Spleen (tissue), 11 donors: ENCODE measurements around the gene TECTA. TPM values are rescaled to one million over a fixed set of nuclear protein-coding genes. Genes with fewer than 3 reads are reported as not detected.

Experiments used
- DNase-seq: peaks from one replicate; pipeline ENCODE4 v3.0.0-alpha.2; 2020
- H3K27ac ChIP-seq, 8 donors: fragments of 200-600 bp; sonication (generic) in 7 of 8; 1 replicate in 4 of 8; 2 replicates in 4 of 8; pipeline versions ENCODE4 v1.5.0 to v1.8.0; 2016 to 2021; ENCODE audit warnings: inconsistent platforms in 4 of 8, mild to moderate bottlenecking in 4 of 8, moderate library complexity in 1 of 8
- H3K27me3 ChIP-seq, 7 donors: fragments of 200-600 bp; sonication (generic) in 6 of 7; replicated peaks in 1 of 7; 1 replicate in 4 of 7; 2 replicates in 3 of 7; pipeline versions ENCODE4 v1.5.0 to v1.8.0; 2016 to 2021; ENCODE audit warnings: inconsistent platforms in 3 of 7, mild to moderate bottlenecking in 1 of 7
- H3K36me3 ChIP-seq, 6 donors: fragments of 200-600 bp; sonication (generic) in 5 of 6; 1 replicate in 4 of 6; 2 replicates in 2 of 6; pipeline versions ENCODE4 v1.5.0 to v1.8.0; 2016 to 2021; ENCODE audit warnings: inconsistent platforms in 2 of 6
- H3K4me1 ChIP-seq, 6 donors: fragments of 200-600 bp; sonication (generic) in 5 of 6; 1 replicate in 3 of 6; 2 replicates in 3 of 6; pipeline versions ENCODE4 v1.5.0 to v1.8.0; 2016 to 2021; ENCODE audit warnings: inconsistent platforms in 3 of 6
- H3K4me3 ChIP-seq, 8 donors: fragments of 200-600 bp; sonication (generic) in 7 of 8; 1 replicate in 4 of 8; 2 replicates in 4 of 8; pipeline versions ENCODE4 v1.5.0 to v1.8.0; 2016 to 2021; ENCODE audit warnings: inconsistent platforms in 4 of 8, mild to moderate bottlenecking in 4 of 8, moderate library complexity in 2 of 8
- H3K9me3 ChIP-seq, 8 donors: fragments of 200-600 bp; sonication (generic) in 7 of 8; 1 replicate in 4 of 8; 2 replicates in 4 of 8; pipeline versions ENCODE4 v1.5.0 to v1.8.0; 2016 to 2021; ENCODE audit warnings: inconsistent platforms in 4 of 8
- CTCF ChIP-seq, 11 experiments: fragments of 200-600 bp in 7 of 11; fragments of 450-650 bp in 4 of 11; sonication (generic) in 4 of 11; IDR thresholded peaks in 8 of 11; conservative IDR thresholded peaks in 3 of 11; 1 replicate in 7 of 11; 2 replicates in 4 of 11; pipeline versions ENCODE4 v1.4.0 to v1.8.0; 2016 to 2021; ENCODE audit warnings: antibody characterized with exemption in 11 of 11, inconsistent platforms in 4 of 11, mild to moderate bottlenecking in 1 of 11
- POLR2A ChIP-seq, 3 donors: fragments of 450-650 bp; IDR thresholded peaks; one replicate each; pipeline ENCODE4 v1.5.1; 2017; ENCODE audit warnings: antibody characterized with exemption in 3 of 3, mild to moderate bottlenecking in 1 of 3
- POLR2AphosphoS5 ChIP-seq, 3 donors: sonication (generic); formaldehyde crosslinking; IDR thresholded peaks; one replicate each; pipeline ENCODE4 v1.5.1; 2017; ENCODE audit warnings: antibody characterized with exemption in 3 of 3
- WGBS, 5 donors: extraction: QIAGEN DNeasy Blood & Tissue Kit in 3 of 5; methylation state at CpG; one replicate each; pipeline versions ENCODE4 v1.1.5 to v1.1.7; 2013 to 2018; 5-methylcytosine and 5-hydroxymethylcytosine counted together
- intact Hi-C: fragments of 100-400 bp; cut with DNase I; formaldehyde crosslinking; loops from one replicate; pipeline ENCODE4 v1.15.0; 2023; ENCODE audit warnings: low total_unique reads
- polyA plus RNA-seq, 3 donors: library from polyadenylated mRNA; stranded (reverse); fragments of 200-250 nt; gene quantifications; one replicate each; pipeline ENCODE4 v1.2.1, GENCODE V29; 2013
- total RNA-seq, 7 donors: library from RNA; depleted of rRNA in 3 of 7; stranded (reverse); fragments of >200 nt in 3 of 7; fragmentation: NEBNext Ultra II Directional in 4 of 7; extraction: Animal tissue kit (Norgen Biotek cat#: 25700) in 4 of 7; gene quantifications; one replicate each; pipeline versions ENCODE4 v1.1.0 to v1.2.1, GENCODE V29; 2016 to 2021
- donor health status: healthy with polysubstance abuse.
- donor health status: DM: no; HTN: no; CAD: no; lungs with moderate emphysema.
- donor health status: DM: no; HTN: no; CAD: no.
- donor health status: Bipolar disorder and iron deficiency.
- donor health status: healthy.
- donor health status: DM: no; HTN: no; CAD: no.
- donor health status: DM: yes; HTN: yes; CAD: no.

Gene TECTA
- total and polyA plus RNA-seq, 10 donors: 0.15 to 3.3 (median 0.81) TPM

- peaks cover 0 to 93% (median 18%) of the 10 kb centered on the region in 6 donors for H3K36me3 ChIP-seq
- no peaks in the 10 kb centered on the region for H3K27me3 ChIP-seq
- no peak for DNase-seq
- intact Hi-C loops: no loop called here
- H3K4me1 ChIP-seq: peaks cover 0 to 14% (median 2%) of the 10 kb centered on the region in 6 donors
- 82 to 90% (median 88%) methylated on average over 2 of the region's 2 CpGs for WGBS, 5 donors
- no peak for TF ChIP-seq POLR2AphosphoS5 (IDR thresholded peaks at IDR 0.05)
- no peak for TF ChIP-seq POLR2A (IDR thresholded peaks at IDR 0.05)
- TF ChIP-seq CTCF (IDR thresholded peaks at IDR 0.05 in 8 of 11, conservative IDR thresholded peaks at IDR 0.05 in 3 of 11): peak in 2 of 11 experiments; percentile 26 to 30
- no peaks in the 10 kb centered on the region for H3K9me3 ChIP-seq
- no peak overlapping the region for H3K4me3 ChIP-seq
- H3K27ac ChIP-seq: no peak overlapping the region
Observed at GRCh38 chr11:121063728-121064127, 37.3 kb upstream of the TECTA start.

GRCh38 chr11:121066623-121067022 lies 34.4 kb upstream of the TECTA start:
- no peak for TF ChIP-seq POLR2AphosphoS5 (IDR thresholded peaks at IDR 0.05)
- TF ChIP-seq CTCF (IDR thresholded peaks at IDR 0.05 in 8 of 11, conservative IDR thresholded peaks at IDR 0.05 in 3 of 11): no peak
- TF ChIP-seq POLR2A (IDR thresholded peaks at IDR 0.05): no peak
- Histone ChIP-seq H3K27me3 (no peaks in the 10 kb centered on the region), H3K9me3 (peaks cover 0 to 5% (median 0%) of the 10 kb centered on the region in 8 donors), H3K4me1 (peaks cover 0 to 5% (median 0%) of the 10 kb centered on the region in 6 donors), H3K27ac (no peak overlapping the region), H3K36me3 (peaks cover 0 to 83% (median 9%) of the 10 kb centered on the region in 6 donors), H3K4me3 (no peak overlapping the region)
- 95 to 98% (median 95%) methylated on average over 3 of the region's 3 CpGs for WGBS, 5 donors
- no peak for DNase-seq
- intact Hi-C loops: no loop called here

- intact Hi-C loops: no loop called here
- Histone ChIP-seq H3K36me3 (peaks cover 0 to 83% (median 8%) of the 10 kb centered on the region in 6 donors), H3K4me1 (peaks cover 0 to 5% (median 0%) of the 10 kb centered on the region in 6 donors), H3K9me3 (peaks cover 0 to 5% (median 0%) of the 10 kb centered on the region in 8 donors), H3K27me3 (no peaks in the 10 kb centered on the region), H3K4me3 (no peak overlapping the region), H3K27ac (no peak overlapping the region)
- WGBS, 5 donors: 94 to 96% (median 95%) methylated on average over 3 of the region's 3 CpGs
- no peak for DNase-seq
- TF ChIP-seq POLR2A (IDR thresholded peaks at IDR 0.05) (no peak), CTCF (IDR thresholded peaks at IDR 0.05 in 8 of 11, conservative IDR thresholded peaks at IDR 0.05 in 3 of 11) (no peak), POLR2AphosphoS5 (IDR thresholded peaks at IDR 0.05) (no peak)
Observed at GRCh38 chr11:121067026-121067425, 34.0 kb upstream of the TECTA start.

- Histone ChIP-seq H3K9me3 (peaks cover 0 to 5% (median 0%) of the 10 kb centered on the region in 8 donors), H3K4me3 (no peak overlapping the region), H3K36me3 (peaks cover 0 to 81% (median 6%) of the 10 kb centered on the region in 6 donors), H3K4me1 (peaks cover 0 to 5% (median 0%) of the 10 kb centered on the region in 6 donors), H3K27me3 (no peaks in the 10 kb centered on the region), H3K27ac (no peak overlapping the region)
- WGBS, 5 donors: 78 to 100% (median 97%) methylated on average over 2 of the region's 2 CpGs
- no peak for DNase-seq
- no peak for TF ChIP-seq POLR2AphosphoS5 (IDR thresholded peaks at IDR 0.05)
- TF ChIP-seq POLR2A (IDR thresholded peaks at IDR 0.05): no peak
- no peak for TF ChIP-seq CTCF (IDR thresholded peaks at IDR 0.05 in 8 of 11, conservative IDR thresholded peaks at IDR 0.05 in 3 of 11)
- intact Hi-C loops: no loop called here
Observed at GRCh38 chr11:121067453-121067852, 33.6 kb upstream of the TECTA start.
